GM19351 (cell line): ENCODE results near the gene ADK.

Experiments used
- ATAC-seq: cut with Tn5 transposase; IDR thresholded peaks from one replicate; pipeline ENCODE4 v1.9.1; 2021; ENCODE audit warnings: mild to moderate bottlenecking, moderate library complexity; ENCODE audit not compliant: unreplicated experiment

The ADK gene

GRCh38 chr10:74690393-74690792 lies 539.4 kb downstream of the ADK start:
- ATAC-seq: no peak

- ATAC-seq: no peak
Measured at GRCh38 chr10:74691164-74691563, 540.1 kb downstream of the ADK start.

GRCh38 chr10:74704629-74705357 lies 553.8 kb downstream of the ADK start:
- ATAC-seq: no peak

GRCh38 chr10:74705358-74705980 lies 554.4 kb downstream of the ADK start:
- ATAC-seq: no peak

- no peak for ATAC-seq
Measured at GRCh38 chr10:74706966-74707365, 555.9 kb downstream of the ADK start.

- ATAC-seq: no peak
Measured at GRCh38 chr10:74708246-74708645, 557.2 kb downstream of the ADK start.

DNA sequence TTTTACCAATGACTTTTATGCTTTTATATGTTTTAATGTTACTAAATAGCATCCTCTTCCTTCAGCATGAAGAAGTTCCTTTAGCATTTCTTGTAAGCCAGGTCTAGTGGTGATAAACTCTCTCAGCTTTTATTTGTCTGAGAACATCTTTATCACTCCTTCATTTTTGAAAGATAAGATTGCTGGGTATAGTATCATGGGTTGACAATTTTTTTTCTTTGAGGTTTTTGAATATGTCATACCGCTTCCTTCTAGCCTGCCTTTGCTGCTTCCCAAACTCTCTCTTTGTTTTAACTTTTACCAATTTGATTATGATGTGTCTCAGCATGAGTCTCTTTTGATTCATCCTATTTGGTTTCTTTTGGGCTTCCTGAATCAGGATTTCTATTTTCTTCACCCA lies 567.2 kb downstream of the ADK start:
- no peak for ATAC-seq

- no peak for ATAC-seq
Measured at GRCh38 chr10:74728225-74728624, 577.2 kb downstream of the ADK start.

- ATAC-seq: no peak
Measured at GRCh38 chr10:74730246-74730645, 579.2 kb downstream of the ADK start.

- no peak for ATAC-seq
Measured at GRCh38 chr10:74733612-74734011, 582.6 kb downstream of the ADK start.

GRCh38 chr10:74736029-74736428 lies 585.0 kb downstream of the ADK start:
- no peak for ATAC-seq

GRCh38 chr10:74738052-74738451 lies 587.0 kb downstream of the ADK start:
- peak; percentile 51 for ATAC-seq

DNA sequence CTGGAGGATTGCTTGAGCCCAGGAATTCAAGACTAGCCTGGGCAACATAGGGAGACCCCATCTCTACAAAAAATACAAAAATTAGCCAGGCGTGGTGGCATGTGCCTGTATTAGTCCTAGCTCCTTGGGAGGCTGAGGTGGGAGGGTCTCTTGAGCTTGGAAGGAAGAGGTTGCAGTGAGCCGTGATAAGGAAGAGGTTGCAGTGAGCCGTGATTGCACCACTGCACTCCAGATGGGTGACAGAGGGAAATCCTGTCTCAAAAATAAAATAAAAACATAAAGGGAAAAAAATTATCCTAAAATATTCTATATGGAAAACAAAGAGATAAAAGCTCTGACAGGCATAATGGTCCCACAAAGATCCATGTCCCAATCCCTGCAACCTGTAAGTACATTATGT lies 587.5 kb downstream of the ADK start:
- ATAC-seq: no peak

DNA sequence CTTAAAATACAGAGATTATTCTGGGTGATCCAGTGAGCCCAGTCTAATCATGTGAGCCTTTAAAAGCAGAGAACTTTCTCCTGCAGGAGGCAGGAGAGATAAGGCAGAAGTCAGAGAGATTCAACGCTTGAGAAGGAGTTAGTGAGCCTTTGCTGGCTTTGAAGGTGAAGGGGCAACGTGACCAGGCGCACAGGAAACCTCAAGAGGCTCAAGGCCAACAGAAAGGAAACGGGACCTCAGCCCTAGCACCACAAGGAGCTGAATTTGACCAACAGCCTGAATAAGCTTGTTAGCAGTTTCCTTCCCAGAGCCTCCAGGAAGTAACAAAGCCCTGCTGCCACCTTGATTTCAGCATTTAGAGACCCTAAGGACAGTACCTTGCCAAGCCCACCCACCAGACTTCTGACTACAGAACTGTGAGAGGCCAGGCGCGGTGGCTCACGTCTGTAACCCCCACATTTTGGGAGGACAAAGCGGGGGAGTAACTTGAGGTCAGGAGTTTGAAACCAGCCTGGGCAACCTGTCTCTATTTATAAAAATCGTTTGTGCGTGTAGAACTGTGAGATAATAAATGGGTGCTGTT lies 588.1 kb downstream of the ADK start:
- peak; percentile 86 for ATAC-seq

- no peak for ATAC-seq
Measured at GRCh38 chr10:74743401-74743800, 592.4 kb downstream of the ADK start.

DNA sequence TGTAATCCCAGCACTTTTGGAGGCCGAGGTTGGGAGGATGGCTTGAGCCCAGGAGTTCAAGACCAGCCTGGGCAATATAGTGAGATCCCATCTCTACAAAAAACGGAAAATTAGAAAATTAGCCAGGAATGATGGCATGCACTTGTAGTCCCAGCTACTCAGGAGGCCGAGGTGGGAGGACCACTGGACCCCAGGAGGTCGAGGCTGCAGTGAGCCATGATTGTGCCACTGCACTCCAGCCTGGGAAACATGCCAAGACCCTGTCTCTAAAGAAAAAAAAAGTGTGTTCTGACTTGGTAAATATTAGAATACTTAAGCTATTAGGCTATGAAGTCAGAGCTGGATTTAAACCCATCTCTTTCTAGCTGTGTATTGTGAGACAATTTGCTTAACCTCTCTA lies 594.4 kb downstream of the ADK start:
- ATAC-seq: no peak

- no peak for ATAC-seq
Measured at GRCh38 chr10:74746813-74747212, 595.8 kb downstream of the ADK start.

DNA sequence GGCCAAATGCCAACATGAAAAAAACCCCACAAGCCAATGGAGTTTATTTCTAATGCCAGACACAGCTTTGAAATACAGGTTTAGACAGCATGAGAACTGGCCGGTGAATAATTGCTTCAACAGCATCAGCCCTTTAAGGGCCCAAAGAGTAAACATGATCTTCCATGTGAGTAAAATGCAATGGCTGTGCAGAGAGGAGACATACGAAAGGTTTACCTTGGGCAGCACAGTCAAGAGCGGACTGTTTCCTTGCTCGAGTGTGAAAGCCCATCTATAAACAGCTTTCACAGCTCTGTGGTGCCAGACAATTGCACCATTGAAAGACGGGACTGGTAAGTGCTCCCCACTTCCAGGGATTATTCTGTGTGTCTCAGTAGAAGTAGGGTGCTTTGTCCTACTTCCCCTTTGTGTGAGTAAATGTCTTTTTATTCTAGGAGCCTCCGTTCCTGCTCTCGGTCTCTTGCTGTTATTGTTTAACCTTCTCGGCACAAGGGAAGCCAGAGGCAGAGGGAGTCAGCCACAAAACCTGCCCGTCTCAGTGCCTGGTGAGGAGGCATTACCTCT lies 597.5 kb downstream of the ADK start:
- no peak for ATAC-seq

GRCh38 chr10:74750848-74751274 lies 599.8 kb downstream of the ADK start:
- ATAC-seq: no peak

DNA sequence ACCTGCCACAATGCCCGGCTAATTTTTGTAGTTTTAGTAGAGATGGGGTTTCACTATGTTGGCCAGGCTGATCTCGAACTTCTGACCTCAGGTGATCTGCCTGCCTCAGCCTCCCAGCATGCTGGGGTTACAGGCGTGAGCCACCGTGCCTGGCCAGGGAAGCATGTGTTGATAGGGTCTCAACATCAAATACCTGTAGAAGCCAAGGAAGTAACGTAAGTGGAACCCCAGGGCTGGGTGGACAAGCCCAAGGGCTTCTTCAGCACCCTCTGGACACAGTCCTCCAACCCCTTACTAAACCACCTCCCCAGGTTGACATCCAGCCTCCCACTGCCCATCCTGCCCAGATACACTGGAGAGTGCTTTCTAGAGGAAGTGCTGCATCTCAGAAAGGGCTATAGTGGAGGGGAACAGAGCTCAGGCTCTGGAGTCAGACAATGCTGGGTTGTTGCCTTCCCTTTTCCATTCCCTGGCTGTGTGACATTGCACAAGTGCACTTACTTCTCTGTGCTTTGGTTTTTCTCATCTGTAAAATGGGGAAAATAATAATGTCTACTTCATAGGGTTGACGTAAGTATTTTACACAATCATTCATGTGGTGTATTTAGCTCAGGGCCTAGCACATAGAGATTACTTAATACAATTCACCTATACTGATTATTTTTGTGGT lies 601.5 kb downstream of the ADK start:
- ATAC-seq: no peak

DNA sequence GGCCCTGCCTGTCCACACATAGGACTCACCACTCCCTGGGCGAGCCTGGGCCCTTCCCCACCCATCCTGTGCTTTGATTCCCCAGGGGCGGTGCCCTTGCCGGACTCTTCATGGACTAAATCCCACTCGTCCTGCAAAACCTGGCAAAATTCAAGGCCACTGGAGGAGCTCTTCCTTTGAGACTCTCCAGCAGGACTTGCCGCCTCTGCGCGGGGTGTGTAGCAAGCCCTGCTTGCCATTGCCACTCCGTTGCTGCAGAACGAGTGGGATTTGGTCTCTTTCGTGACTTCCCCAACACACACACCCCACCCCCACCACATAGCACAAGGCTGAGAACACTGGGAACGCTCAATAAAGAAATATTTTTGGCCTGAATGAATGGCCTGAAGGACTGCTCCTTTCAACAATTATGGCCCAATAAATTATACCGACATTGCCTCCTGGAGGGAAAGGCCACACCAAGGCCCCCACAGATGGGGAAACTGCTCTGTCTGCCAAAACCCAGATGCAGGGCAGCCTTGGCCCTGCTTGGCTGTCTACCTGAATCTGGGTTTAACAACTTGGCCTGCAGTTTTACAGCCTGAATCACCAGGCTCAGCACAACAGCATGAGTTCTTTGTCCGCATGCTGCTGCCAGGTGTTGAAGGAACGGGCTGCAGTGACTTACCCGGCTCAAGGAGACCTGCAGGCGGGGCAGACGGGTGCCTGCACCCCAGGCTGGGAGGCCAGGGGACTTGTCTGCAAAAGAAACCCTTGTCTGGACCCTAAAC lies 602.6 kb downstream of the ADK start:
- ATAC-seq: no peak
